Measurements from ENCODE around the gene DUSP6.

DNA sequence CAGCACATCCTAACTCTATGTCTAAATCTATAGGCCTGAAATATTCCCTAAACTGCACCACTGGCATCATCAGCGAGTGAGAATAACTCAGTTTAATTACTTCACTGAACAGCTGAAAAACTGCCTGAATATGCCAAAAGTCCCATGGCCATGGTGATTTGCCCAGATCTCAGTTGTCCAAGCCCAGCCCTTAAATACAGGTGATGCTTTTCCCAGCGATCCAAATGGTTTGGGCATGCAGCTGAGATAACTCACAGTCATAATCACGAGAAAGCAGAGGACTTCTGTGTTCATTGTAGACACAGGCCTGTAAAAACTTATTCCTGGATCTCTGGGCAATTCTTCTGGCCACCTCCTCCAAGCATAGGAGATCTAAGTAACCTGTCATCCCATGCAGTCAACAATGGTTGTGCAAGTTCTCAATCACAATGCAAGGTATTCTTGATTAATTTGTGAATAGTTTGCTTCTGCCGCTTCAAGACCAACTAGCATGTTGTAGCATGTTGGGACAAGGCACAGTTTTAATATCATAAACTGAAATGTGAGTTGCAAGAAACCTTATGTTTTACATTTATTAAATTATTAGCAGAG is 40.5 kb downstream of the DUSP6 start:
- TF ChIP-seq, protein P1, sequence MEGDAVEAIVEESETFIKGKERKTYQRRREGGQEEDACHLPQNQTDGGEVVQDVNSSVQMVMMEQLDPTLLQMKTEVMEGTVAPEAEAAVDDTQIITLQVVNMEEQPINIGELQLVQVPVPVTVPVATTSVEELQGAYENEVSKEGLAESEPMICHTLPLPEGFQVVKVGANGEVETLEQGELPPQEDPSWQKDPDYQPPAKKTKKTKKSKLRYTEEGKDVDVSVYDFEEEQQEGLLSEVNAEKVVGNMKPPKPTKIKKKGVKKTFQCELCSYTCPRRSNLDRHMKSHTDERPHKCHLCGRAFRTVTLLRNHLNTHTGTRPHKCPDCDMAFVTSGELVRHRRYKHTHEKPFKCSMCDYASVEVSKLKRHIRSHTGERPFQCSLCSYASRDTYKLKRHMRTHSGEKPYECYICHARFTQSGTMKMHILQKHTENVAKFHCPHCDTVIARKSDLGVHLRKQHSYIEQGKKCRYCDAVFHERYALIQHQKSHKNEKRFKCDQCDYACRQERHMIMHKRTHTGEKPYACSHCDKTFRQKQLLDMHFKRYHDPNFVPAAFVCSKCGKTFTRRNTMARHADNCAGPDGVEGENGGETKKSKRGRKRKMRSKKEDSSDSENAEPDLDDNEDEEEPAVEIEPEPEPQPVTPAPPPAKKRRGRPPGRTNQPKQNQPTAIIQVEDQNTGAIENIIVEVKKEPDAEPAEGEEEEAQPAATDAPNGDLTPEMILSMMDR (IDR thresholded peaks at IDR 0.05 in 2 of 3, conservative IDR thresholded peaks at IDR 0.05 in 1 of 3; ENCODE audit: control insufficient read depth in 2 of 3, extremely low read depth in 1 of 3, insufficient read depth in 1 of 3, low read depth in 3 of 3, low read length in 3 of 3), result no peak
- TF ChIP-seq SP1 (IDR thresholded peaks at IDR 0.05; ENCODE audit: low read depth, low read length), result no peak
